Measurements from ENCODE around the gene DNAH12. TPM values are rescaled to one million over a fixed set of nuclear protein-coding genes. Genes with fewer than 3 reads are reported as not detected.

DNAH12 gene
- total RNA-seq, 1 experiment from 2014 or later, result 0.45 TPM

GRCh38 chr3:57421336-57421735, 122.8 kb downstream of the DNAH12 start:
- Histone ChIP-seq H3K36me3 (ENCODE audit: control insufficient read depth, insufficient read depth, low read length) (no peaks in the 10 kb centered on the region), H3K4me1 (no peaks in the 10 kb centered on the region), H3K9me3 (no peaks in the 10 kb centered on the region), H3K27me3 (replicated peaks; ENCODE audit: control insufficient read depth, insufficient read depth, low read length) (no peaks in the 10 kb centered on the region), H3K4me3 (ENCODE audit: low read depth, low read length) (no peak overlapping the region)
- Mint-ChIP-seq H3K4me1 (ENCODE audit: low read depth, unreplicated experiment) (peaks cover 6% of the 10 kb centered on the region), H3K36me3 (ENCODE audit: insufficient read depth, unreplicated experiment) (no peaks in the 10 kb centered on the region), H3K4me3 (ENCODE audit: unreplicated experiment) (no peak overlapping the region), H3K27me3 (ENCODE audit: insufficient read depth, unreplicated experiment) (no peaks in the 10 kb centered on the region), H3K27ac (ENCODE audit: unreplicated experiment) (no peak overlapping the region), H3K9me3 (ENCODE audit: unreplicated experiment) (no peaks in the 10 kb centered on the region)
- DNase-seq, result no peak
- intact Hi-C loops (cut with micrococcal nuclease; ENCODE audit: unreplicated experiment), result no loop called here
- ChIA-PET POLR2A (no interaction called here), CTCF (no interaction called here)
- no TSS peak for BruUV-seq (replicated peaks)
- TF ChIP-seq, protein P1, sequence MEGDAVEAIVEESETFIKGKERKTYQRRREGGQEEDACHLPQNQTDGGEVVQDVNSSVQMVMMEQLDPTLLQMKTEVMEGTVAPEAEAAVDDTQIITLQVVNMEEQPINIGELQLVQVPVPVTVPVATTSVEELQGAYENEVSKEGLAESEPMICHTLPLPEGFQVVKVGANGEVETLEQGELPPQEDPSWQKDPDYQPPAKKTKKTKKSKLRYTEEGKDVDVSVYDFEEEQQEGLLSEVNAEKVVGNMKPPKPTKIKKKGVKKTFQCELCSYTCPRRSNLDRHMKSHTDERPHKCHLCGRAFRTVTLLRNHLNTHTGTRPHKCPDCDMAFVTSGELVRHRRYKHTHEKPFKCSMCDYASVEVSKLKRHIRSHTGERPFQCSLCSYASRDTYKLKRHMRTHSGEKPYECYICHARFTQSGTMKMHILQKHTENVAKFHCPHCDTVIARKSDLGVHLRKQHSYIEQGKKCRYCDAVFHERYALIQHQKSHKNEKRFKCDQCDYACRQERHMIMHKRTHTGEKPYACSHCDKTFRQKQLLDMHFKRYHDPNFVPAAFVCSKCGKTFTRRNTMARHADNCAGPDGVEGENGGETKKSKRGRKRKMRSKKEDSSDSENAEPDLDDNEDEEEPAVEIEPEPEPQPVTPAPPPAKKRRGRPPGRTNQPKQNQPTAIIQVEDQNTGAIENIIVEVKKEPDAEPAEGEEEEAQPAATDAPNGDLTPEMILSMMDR (IDR thresholded peaks at IDR 0.05; ENCODE audit: insufficient read depth in 1 of 2, low read depth in 1 of 2, low read length in 1 of 2, severe bottlenecking in 1 of 2, unreplicated experiment in 1 of 2), result no peak

DNA sequence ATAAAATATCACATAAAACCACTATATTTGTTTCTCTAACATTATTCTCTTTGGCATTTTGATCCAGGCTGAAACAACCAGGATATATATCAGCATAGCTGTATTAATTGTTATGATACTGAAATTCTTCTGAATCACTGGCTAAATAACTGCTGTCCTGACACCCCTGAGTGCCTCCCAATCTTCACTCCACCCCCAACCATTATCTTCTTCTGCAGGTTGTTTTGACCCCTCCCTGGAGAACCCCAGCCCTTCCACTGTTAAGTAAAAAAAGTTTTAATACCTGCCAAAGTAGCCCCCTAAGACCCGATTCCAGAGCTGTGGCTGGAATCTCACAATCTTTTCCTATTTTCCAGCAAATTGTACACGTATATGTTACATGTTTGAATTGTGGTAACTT, 124.1 kb downstream of the DNAH12 start:
- CTCF ChIA-PET, result no interaction called here
- Histone ChIP-seq H3K4me3 (ENCODE audit: low read depth, low read length) (no peak overlapping the region), H3K36me3 (ENCODE audit: control insufficient read depth, insufficient read depth, low read length) (no peaks in the 10 kb centered on the region), H3K9me3 (no peaks in the 10 kb centered on the region), H3K4me1 (no peaks in the 10 kb centered on the region), H3K27me3 (replicated peaks; ENCODE audit: control insufficient read depth, insufficient read depth, low read length) (no peaks in the 10 kb centered on the region)
- no peak for DNase-seq
- Mint-ChIP-seq H3K36me3 (ENCODE audit: insufficient read depth, unreplicated experiment) (no peaks in the 10 kb centered on the region), H3K27ac (ENCODE audit: unreplicated experiment) (no peak overlapping the region), H3K27me3 (ENCODE audit: insufficient read depth, unreplicated experiment) (no peaks in the 10 kb centered on the region), H3K9me3 (ENCODE audit: unreplicated experiment) (no peaks in the 10 kb centered on the region), H3K4me3 (ENCODE audit: unreplicated experiment) (no peak overlapping the region), H3K4me1 (ENCODE audit: low read depth, unreplicated experiment) (peaks cover 6% of the 10 kb centered on the region)
- TF ChIP-seq, protein P1 (IDR thresholded peaks at IDR 0.05; ENCODE audit: insufficient read depth in 1 of 2, low read depth in 1 of 2, low read length in 1 of 2, severe bottlenecking in 1 of 2, unreplicated experiment in 1 of 2), result no peak
- POLR2A ChIA-PET, result no interaction called here
- BruUV-seq (replicated peaks), result no TSS peak
- intact Hi-C loops (cut with micrococcal nuclease; ENCODE audit: unreplicated experiment), result no loop called here

DNA sequence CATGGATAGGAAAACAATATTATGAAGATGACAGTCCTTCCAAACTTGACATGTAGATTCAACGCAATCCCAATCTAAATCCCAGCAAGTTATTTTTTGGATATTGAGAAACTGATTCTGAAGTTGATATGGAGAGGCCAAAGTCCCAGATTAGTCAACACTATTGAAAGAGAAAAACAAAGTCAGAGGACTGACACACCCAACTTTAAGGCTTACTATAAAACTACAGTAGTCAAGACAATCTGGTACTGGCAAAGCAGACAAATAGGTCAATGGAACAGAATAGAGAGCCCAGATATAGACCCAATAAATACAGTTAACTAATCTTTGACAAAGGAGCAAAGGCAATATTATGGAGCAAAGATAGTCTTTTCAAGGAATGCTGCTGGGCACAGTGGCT, 132.4 kb downstream of the DNAH12 start:
- no peak for DNase-seq
- H3K27ac Mint-ChIP-seq (ENCODE audit: unreplicated experiment), result no peak overlapping the region
- POLR2A ChIA-PET, result no interaction called here
- Histone ChIP-seq H3K36me3 (ENCODE audit: control insufficient read depth, insufficient read depth, low read length) (no peaks in the 10 kb centered on the region), H3K4me1 (peaks cover 15% of the 10 kb centered on the region; the same call in 1 of the 2 replicates), H3K27me3 (replicated peaks; ENCODE audit: control insufficient read depth, insufficient read depth, low read length) (no peaks in the 10 kb centered on the region), H3K9me3 (no peaks in the 10 kb centered on the region), H3K4me3 (ENCODE audit: low read depth, low read length) (no peak overlapping the region)
- H3K4me1 Mint-ChIP-seq (ENCODE audit: low read depth, unreplicated experiment), result peaks cover 14% of the 10 kb centered on the region
- no peaks in the 10 kb centered on the region for H3K27me3 Mint-ChIP-seq (ENCODE audit: insufficient read depth, unreplicated experiment)
- no TSS peak for BruUV-seq (replicated peaks)
- peaks cover 9% of the 10 kb centered on the region for H3K9me3 Mint-ChIP-seq (ENCODE audit: unreplicated experiment)
- H3K4me3 Mint-ChIP-seq (ENCODE audit: unreplicated experiment), result no peak overlapping the region
- no peaks in the 10 kb centered on the region for H3K36me3 Mint-ChIP-seq (ENCODE audit: insufficient read depth, unreplicated experiment)
- intact Hi-C loops (cut with micrococcal nuclease; ENCODE audit: unreplicated experiment), result no loop called here
- TF ChIP-seq, protein P1 (IDR thresholded peaks at IDR 0.05; ENCODE audit: insufficient read depth in 1 of 2, low read depth in 1 of 2, low read length in 1 of 2, severe bottlenecking in 1 of 2, unreplicated experiment in 1 of 2), result no peak
- CTCF ChIA-PET, result no interaction called here

All from Caco-2 (cell line).